Measurements from ENCODE around the gene KCNQ5.

- TF ChIP-seq CTCF (IDR thresholded peaks at IDR 0.05; ENCODE audit: insufficient read depth, low read length, poor library complexity, severe bottlenecking) = no peak
- no peak for TF ChIP-seq EZH2phosphoT487 (conservative IDR thresholded peaks at IDR 0.05; ENCODE audit: low read length)
Observed at GRCh38 chr6:72832271-72832670, 210.4 kb downstream of the KCNQ5 start.

Data from SU-DHL-6 (cell line).